SK-N-SH treated with all-trans-retinoic acid at 6 μM for 48 hours (cell line): ENCODE data around the gene PSRC1.

Experiments used
- ATAC-seq: fragments of 200-7000 bp; cut with Tn5 transposase; 3 replicates; pipeline ENCODE4 v1.9.1; 2020; ENCODE audit warnings: mild to moderate bottlenecking, moderate library complexity
- ARNTL ChIP-seq: fragments of 450-650 bp; formaldehyde crosslinking; IDR thresholded peaks from 2 replicates; pipeline ENCODE4 v1.5.0; 2020; ENCODE audit warnings: low read depth, mild to moderate bottlenecking, moderate library complexity, borderline replicate concordance
- BACH2 ChIP-seq: fragments of 250-450 bp; sonication (Bioruptor Pico); IDR thresholded peaks from 2 replicates; pipeline ENCODE4 v1.9.0; 2021; ENCODE audit warnings: mild to moderate bottlenecking, borderline replicate concordance
- CSDC2 ChIP-seq: fragments of 250-450 bp; sonication (Bioruptor Pico); IDR thresholded peaks from 2 replicates; pipeline ENCODE4 v1.5.0; 2020; ENCODE audit warnings: mild to moderate bottlenecking, moderate library complexity
- CSRNP3 ChIP-seq: fragments of 250-450 bp; sonication (Bioruptor Pico); IDR thresholded peaks from 2 replicates; pipeline ENCODE4 v1.5.1; 2021; ENCODE audit warnings: mild to moderate bottlenecking, moderate library complexity
- ESRRG ChIP-seq: fragments of 250-450 bp; sonication (Bioruptor Pico); IDR thresholded peaks from 2 replicates; pipeline ENCODE4 v1.6.1; 2021; ENCODE audit warnings: mild to moderate bottlenecking
- GLIS3 ChIP-seq: fragments of 250-450 bp; sonication (Bioruptor Pico); IDR thresholded peaks from 2 replicates; pipeline ENCODE4 v1.5.0; 2020; ENCODE audit warnings: mild to moderate bottlenecking, moderate library complexity
- ISL1 ChIP-seq: fragments of 250-450 bp; sonication (Bioruptor Pico); IDR thresholded peaks from 2 replicates; pipeline ENCODE4 v2.1.2; 2022; ENCODE audit warnings: mild to moderate bottlenecking, moderate library complexity
- OSR1 ChIP-seq: fragments of 250-450 bp; sonication (Bioruptor Pico); IDR thresholded peaks from 2 replicates; pipeline ENCODE4 v1.8.0; 2022; ENCODE audit warnings: moderate library complexity, mild to moderate bottlenecking, inconsistent platforms
- POU6F1 ChIP-seq: fragments of 250-450 bp; sonication (Bioruptor Pico); IDR thresholded peaks from 2 replicates; pipeline ENCODE4 v1.8.0; 2021; ENCODE audit warnings: low read depth, mild to moderate bottlenecking, moderate library complexity, borderline replicate concordance
- RARB ChIP-seq: fragments of 250-450 bp; sonication (Bioruptor Pico); IDR thresholded peaks from 2 replicates; pipeline ENCODE4 v1.8.0; 2021; ENCODE audit warnings: mild to moderate bottlenecking, moderate library complexity
- SNAI2 ChIP-seq: fragments of 250-450 bp; sonication (Bioruptor Pico); IDR thresholded peaks from 2 replicates; pipeline ENCODE4 v1.5.0; 2020; ENCODE audit warnings: mild to moderate bottlenecking, moderate library complexity
- TCF4 ChIP-seq: fragments of 250-450 bp; sonication (Bioruptor Pico); IDR thresholded peaks from 2 replicates; pipeline ENCODE4 v1.8.0; 2021; ENCODE audit warnings: mild to moderate bottlenecking, moderate library complexity, borderline replicate concordance
- TOX ChIP-seq: fragments of 250-450 bp; sonication (Bioruptor Pico); IDR thresholded peaks from 2 replicates; pipeline ENCODE4 v1.8.0; 2021; ENCODE audit warnings: mild to moderate bottlenecking, moderate library complexity, borderline replicate concordance
- ZC3H10 ChIP-seq: fragments of 250-450 bp; sonication (Bioruptor Pico); IDR thresholded peaks from 2 replicates; pipeline ENCODE4 v1.5.1; 2021; ENCODE audit warnings: mild to moderate bottlenecking, moderate library complexity
- ZFP3 ChIP-seq: fragments of 250-450 bp; sonication (Bioruptor Pico); IDR thresholded peaks from 2 replicates; pipeline ENCODE4 v1.5.0; 2020; ENCODE audit warnings: mild to moderate bottlenecking, moderate library complexity
- ZFP30 ChIP-seq: fragments of 450-650 bp; formaldehyde crosslinking; IDR thresholded peaks from 2 replicates; pipeline ENCODE4 v1.5.0; 2022; ENCODE audit warnings: mild to moderate bottlenecking, moderate library complexity
- ZNF565 ChIP-seq: fragments of 450-650 bp; formaldehyde crosslinking; conservative IDR thresholded peaks from 2 replicates; pipeline ENCODE4 v1.5.0; 2020; ENCODE audit warnings: low read depth, mild to moderate bottlenecking, moderate library complexity
- ZNF70 ChIP-seq: fragments of 450-650 bp; formaldehyde crosslinking; IDR thresholded peaks from 2 replicates; pipeline ENCODE4 v1.5.0; 2020; ENCODE audit warnings: mild to moderate bottlenecking, moderate library complexity
- ZNF8 ChIP-seq: fragments of 450-650 bp; formaldehyde crosslinking; IDR thresholded peaks from 2 replicates; pipeline ENCODE4 v1.5.0; 2020; ENCODE audit warnings: mild to moderate bottlenecking, moderate library complexity
- TF ChIP-seq, protein P1 (sequence below): fragments of 250-450 bp; sonication (Bioruptor Pico); IDR thresholded peaks from 2 replicates; pipeline ENCODE4 v1.5.0; 2020; ENCODE audit warnings: mild to moderate bottlenecking, moderate library complexity
- TF ChIP-seq, protein P2 (sequence below): fragments of 250-450 bp; sonication (Bioruptor Pico); IDR thresholded peaks from 2 replicates; pipeline ENCODE4 v1.5.1; 2020; ENCODE audit warnings: low read depth, mild to moderate bottlenecking, moderate library complexity

Gene PSRC1

DNA sequence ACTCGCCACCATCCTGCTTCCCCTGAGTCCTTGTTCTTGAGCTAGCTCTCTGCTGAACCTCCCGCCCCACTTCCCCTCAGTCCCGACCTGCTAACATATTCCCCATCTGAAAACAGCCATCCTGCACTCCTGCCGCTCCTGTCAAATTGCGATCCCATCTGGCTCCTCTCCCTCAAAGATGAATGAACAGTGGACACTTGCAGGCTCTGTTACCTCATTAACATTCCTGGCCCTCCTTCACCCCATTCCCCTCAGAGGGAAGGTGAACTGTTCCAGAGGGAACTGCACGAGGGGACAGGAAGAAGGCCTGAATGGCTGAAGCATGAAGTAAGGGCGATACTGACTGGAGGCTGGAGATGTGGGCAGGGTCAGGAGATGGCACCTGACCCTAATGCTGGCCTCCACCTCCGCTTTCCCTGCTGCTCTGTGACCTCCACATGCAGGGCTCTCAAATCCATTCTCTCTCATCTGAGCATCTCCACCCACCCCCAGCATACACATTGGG is 41.1 kb downstream of the PSRC1 start:
- ATAC-seq: no peak
- TF ChIP-seq ESRRG (CRISPR knock-in tag) (no peak), ARNTL (CRISPR knock-in tag) (no peak), CSDC2 (CRISPR knock-in tag) (no peak)

GRCh38 chr1:109241344-109241743 is 41.6 kb downstream of the PSRC1 start:
- ATAC-seq: no peak
- TF ChIP-seq ZNF70 (no peak), TOX (CRISPR knock-in tag) (no peak), GLIS3 (CRISPR knock-in tag) (no peak), RARB (CRISPR knock-in tag) (no peak), POU6F1 (CRISPR knock-in tag) (no peak), SNAI2 (CRISPR knock-in tag) (no peak), ZNF8 (no peak), ZFP30 (CRISPR knock-in tag) (no peak), ZFP3 (CRISPR knock-in tag) (no peak), ZNF565 (CRISPR knock-in tag) (no peak), BACH2 (CRISPR knock-in tag) (no peak), OSR1 (no peak), CSRNP3 (no peak)
- TF ChIP-seq, protein P1, sequence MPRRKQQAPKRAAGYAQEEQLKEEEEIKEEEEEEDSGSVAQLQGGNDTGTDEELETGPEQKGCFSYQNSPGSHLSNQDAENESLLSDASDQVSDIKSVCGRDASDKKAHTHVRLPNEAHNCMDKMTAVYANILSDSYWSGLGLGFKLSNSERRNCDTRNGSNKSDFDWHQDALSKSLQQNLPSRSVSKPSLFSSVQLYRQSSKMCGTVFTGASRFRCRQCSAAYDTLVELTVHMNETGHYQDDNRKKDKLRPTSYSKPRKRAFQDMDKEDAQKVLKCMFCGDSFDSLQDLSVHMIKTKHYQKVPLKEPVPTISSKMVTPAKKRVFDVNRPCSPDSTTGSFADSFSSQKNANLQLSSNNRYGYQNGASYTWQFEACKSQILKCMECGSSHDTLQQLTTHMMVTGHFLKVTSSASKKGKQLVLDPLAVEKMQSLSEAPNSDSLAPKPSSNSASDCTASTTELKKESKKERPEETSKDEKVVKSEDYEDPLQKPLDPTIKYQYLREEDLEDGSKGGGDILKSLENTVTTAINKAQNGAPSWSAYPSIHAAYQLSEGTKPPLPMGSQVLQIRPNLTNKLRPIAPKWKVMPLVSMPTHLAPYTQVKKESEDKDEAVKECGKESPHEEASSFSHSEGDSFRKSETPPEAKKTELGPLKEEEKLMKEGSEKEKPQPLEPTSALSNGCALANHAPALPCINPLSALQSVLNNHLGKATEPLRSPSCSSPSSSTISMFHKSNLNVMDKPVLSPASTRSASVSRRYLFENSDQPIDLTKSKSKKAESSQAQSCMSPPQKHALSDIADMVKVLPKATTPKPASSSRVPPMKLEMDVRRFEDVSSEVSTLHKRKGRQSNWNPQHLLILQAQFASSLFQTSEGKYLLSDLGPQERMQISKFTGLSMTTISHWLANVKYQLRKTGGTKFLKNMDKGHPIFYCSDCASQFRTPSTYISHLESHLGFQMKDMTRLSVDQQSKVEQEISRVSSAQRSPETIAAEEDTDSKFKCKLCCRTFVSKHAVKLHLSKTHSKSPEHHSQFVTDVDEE (CRISPR knock-in tag): no peak
- TF ChIP-seq, protein P2, sequence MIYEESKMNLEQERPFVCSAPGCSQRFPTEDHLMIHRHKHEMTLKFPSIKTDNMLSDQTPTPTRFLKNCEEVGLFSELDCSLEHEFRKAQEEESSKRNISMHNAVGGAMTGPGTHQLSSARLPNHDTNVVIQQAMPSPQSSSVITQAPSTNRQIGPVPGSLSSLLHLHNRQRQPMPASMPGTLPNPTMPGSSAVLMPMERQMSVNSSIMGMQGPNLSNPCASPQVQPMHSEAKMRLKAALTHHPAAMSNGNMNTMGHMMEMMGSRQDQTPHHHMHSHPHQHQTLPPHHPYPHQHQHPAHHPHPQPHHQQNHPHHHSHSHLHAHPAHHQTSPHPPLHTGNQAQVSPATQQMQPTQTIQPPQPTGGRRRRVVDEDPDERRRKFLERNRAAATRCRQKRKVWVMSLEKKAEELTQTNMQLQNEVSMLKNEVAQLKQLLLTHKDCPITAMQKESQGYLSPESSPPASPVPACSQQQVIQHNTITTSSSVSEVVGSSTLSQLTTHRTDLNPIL: no peak
- TF ChIP-seq, all 23 proteins: peak for 0

- ATAC-seq: peak; percentile 59
- TF ChIP-seq ZC3H10 (CRISPR knock-in tag) (no peak), CSDC2 (CRISPR knock-in tag) (no peak)
Measured at GRCh38 chr1:109240158-109241152, 42.5 kb downstream of the PSRC1 start.

DNA sequence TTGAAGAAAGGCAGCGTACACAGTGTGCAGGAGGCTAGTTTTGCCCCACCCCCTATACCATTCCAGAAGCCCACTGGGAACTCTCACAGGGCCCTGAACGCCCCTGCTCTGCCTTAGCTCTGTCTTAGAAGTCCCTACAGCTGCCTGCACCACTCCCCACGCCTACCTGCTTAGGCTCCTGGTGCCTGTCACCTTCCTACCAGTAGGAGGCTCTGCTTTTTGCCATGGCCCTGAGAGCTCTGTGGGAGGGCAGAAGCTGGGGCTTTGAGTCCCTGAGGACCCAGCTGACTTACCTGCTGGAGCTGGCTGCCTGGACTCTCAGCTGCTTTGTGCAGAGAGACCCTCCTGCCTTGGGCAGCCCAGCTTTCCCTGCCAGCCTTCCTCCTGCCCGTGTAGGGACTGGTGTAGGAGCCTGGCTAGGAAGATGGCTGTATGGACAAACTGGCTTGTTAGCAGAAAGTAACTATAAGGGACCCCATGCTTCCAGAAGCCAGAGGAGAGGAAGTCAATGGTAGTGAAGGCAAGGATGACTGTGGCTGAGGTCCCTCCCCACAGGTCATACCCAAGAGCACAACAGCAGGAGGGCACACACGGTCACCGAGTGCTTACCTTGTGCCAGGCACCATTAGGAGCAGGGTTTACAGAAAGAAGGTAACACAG is 43.4 kb downstream of the PSRC1 start:
- TF ChIP-seq ISL1 (CRISPR knock-in tag) (no peak), ZFP30 (CRISPR knock-in tag) (no peak), SNAI2 (CRISPR knock-in tag) (no peak), OSR1 (no peak), TCF4 (CRISPR knock-in tag) (no peak), ZC3H10 (CRISPR knock-in tag) (no peak), ZFP3 (CRISPR knock-in tag) (no peak), ESRRG (CRISPR knock-in tag) (no peak), ZNF8 (no peak)
- TF ChIP-seq, protein P1 (CRISPR knock-in tag): no peak
- TF ChIP-seq, protein P2: no peak
- ATAC-seq: peak; percentile 78
